Ectodermal cell (in vitro differentiated cells): ENCODE measurements around the gene SLC6A15.

Experiments
- H3K27ac ChIP-seq: 2 replicates; pipeline ENCODE4 v1.7.0; 2013; ENCODE audit warnings: mild to moderate bottlenecking, low read depth, low read length; ENCODE audit not compliant: insufficient read depth, poor library complexity, severe bottlenecking
- H3K27me3 ChIP-seq: 2 replicates; pipeline ENCODE4 v1.7.0; 2013; ENCODE audit warnings: mild to moderate bottlenecking, low read length; ENCODE audit not compliant: insufficient read depth, control insufficient read depth, poor library complexity, severe bottlenecking
- H3K36me3 ChIP-seq: one replicate; pipeline ENCODE4 v1.7.0; 2013; ENCODE audit warnings: low read length; ENCODE audit not compliant: control insufficient read depth, insufficient read depth
- H3K4me1 ChIP-seq: one replicate; pipeline ENCODE4 v1.7.0; 2013; ENCODE audit warnings: low read length; ENCODE audit not compliant: control insufficient read depth, insufficient read depth
- H3K4me3 ChIP-seq: 2 replicates; pipeline ENCODE4 v1.7.0; 2013; ENCODE audit warnings: low read depth, low read length, control low read depth; ENCODE audit not compliant: insufficient read depth
- H3K9me3 ChIP-seq: 2 replicates; pipeline ENCODE4 v1.7.0; 2013; ENCODE audit warnings: mild to moderate bottlenecking, low read length, moderate library complexity; ENCODE audit not compliant: control insufficient read depth
- WGBS, 2 experiments: methylation state at CpG; one replicate each; pipeline ENCODE4 v1.1.7; 2013; ENCODE audit warnings: missing lambda C conversion rate in 2 of 2; 5-methylcytosine and 5-hydroxymethylcytosine counted together

SLC6A15 gene

GRCh38 chr12:84875241-84875640, 37.4 kb downstream of the SLC6A15 start:
- Histone ChIP-seq H3K27me3 (no peaks in the 10 kb centered on the region), H3K9me3 (no peaks in the 10 kb centered on the region), H3K4me3 (no peak overlapping the region), H3K4me1 (no peaks in the 10 kb centered on the region), H3K27ac (no peak overlapping the region), H3K36me3 (no peaks in the 10 kb centered on the region)
- 62 to 69% methylated on average over 3 of the region's 4 CpGs for WGBS, 2 experiments

GRCh38 chr12:84874825-84875139, 37.8 kb downstream of the SLC6A15 start:
- no peaks in the 10 kb centered on the region for H3K9me3 ChIP-seq
- no peaks in the 10 kb centered on the region for H3K27me3 ChIP-seq
- H3K4me1 ChIP-seq: no peaks in the 10 kb centered on the region
- no peaks in the 10 kb centered on the region for H3K36me3 ChIP-seq
- H3K27ac ChIP-seq: no peak overlapping the region
- no peak overlapping the region for H3K4me3 ChIP-seq

GRCh38 chr12:84874125-84874824, 38.3 kb downstream of the SLC6A15 start:
- Histone ChIP-seq H3K27me3 (no peaks in the 10 kb centered on the region), H3K27ac (no peak overlapping the region), H3K36me3 (no peaks in the 10 kb centered on the region), H3K4me1 (no peaks in the 10 kb centered on the region), H3K9me3 (no peaks in the 10 kb centered on the region), H3K4me3 (no peak overlapping the region)
- WGBS, 2 experiments: 76 to 93% methylated on average over 6 to 7 of the region's 7 CpGs

GRCh38 chr12:84862186-84862585, 50.4 kb downstream of the SLC6A15 start:
- H3K4me3 ChIP-seq: no peak overlapping the region
- H3K27ac ChIP-seq: no peak overlapping the region
- H3K36me3 ChIP-seq: no peaks in the 10 kb centered on the region
- H3K9me3 ChIP-seq: no peaks in the 10 kb centered on the region
- H3K4me1 ChIP-seq: no peaks in the 10 kb centered on the region
- WGBS, 2 experiments: 85 to 90% methylated on average over 1 to 2 of the region's 3 CpGs
- H3K27me3 ChIP-seq: no peaks in the 10 kb centered on the region

GRCh38 chr12:84860718-84861117, 51.9 kb downstream of the SLC6A15 start:
- Histone ChIP-seq H3K27me3 (no peaks in the 10 kb centered on the region), H3K4me3 (no peak overlapping the region), H3K9me3 (no peaks in the 10 kb centered on the region), H3K27ac (no peak overlapping the region), H3K4me1 (no peaks in the 10 kb centered on the region), H3K36me3 (no peaks in the 10 kb centered on the region)
- WGBS, 2 experiments: 92 to 93% methylated on average over 2 of the region's 2 CpGs

- Histone ChIP-seq H3K4me3 (no peak overlapping the region), H3K4me1 (no peaks in the 10 kb centered on the region), H3K36me3 (no peaks in the 10 kb centered on the region), H3K9me3 (no peaks in the 10 kb centered on the region), H3K27me3 (no peaks in the 10 kb centered on the region), H3K27ac (no peak overlapping the region)
- WGBS, 2 experiments: 88 to 100% methylated on average over 1 to 2 of the region's 2 CpGs
Observed at GRCh38 chr12:84858796-84859195, 53.8 kb downstream of the SLC6A15 start.

GRCh38 chr12:84857525-84858208, 54.9 kb downstream of the SLC6A15 start:
- no peaks in the 10 kb centered on the region for H3K27me3 ChIP-seq
- no peak overlapping the region for H3K4me3 ChIP-seq
- H3K9me3 ChIP-seq: no peaks in the 10 kb centered on the region
- H3K36me3 ChIP-seq: no peaks in the 10 kb centered on the region
- no peaks in the 10 kb centered on the region for H3K4me1 ChIP-seq
- H3K27ac ChIP-seq: no peak overlapping the region
- 93% methylated on average over 2 of the region's 2 CpGs for WGBS, 2 experiments

GRCh38 chr12:84856156-84856900, 56.3 kb downstream of the SLC6A15 start:
- H3K4me1 ChIP-seq: no peaks in the 10 kb centered on the region
- WGBS, 2 experiments: 93 to 100% methylated on average over 1 of the region's 1 CpG
- H3K27ac ChIP-seq: no peak overlapping the region
- H3K4me3 ChIP-seq: no peak overlapping the region
- H3K9me3 ChIP-seq: no peaks in the 10 kb centered on the region
- no peaks in the 10 kb centered on the region for H3K36me3 ChIP-seq
- no peaks in the 10 kb centered on the region for H3K27me3 ChIP-seq

- no peak overlapping the region for H3K27ac ChIP-seq
- WGBS, 2 experiments: 92 to 97% methylated on average over 1 of the region's 1 CpG
- no peaks in the 10 kb centered on the region for H3K27me3 ChIP-seq
- no peaks in the 10 kb centered on the region for H3K4me1 ChIP-seq
- no peaks in the 10 kb centered on the region for H3K36me3 ChIP-seq
- no peak overlapping the region for H3K4me3 ChIP-seq
- H3K9me3 ChIP-seq: no peaks in the 10 kb centered on the region
Observed at GRCh38 chr12:84843593-84844144, 68.9 kb downstream of the SLC6A15 start.

GRCh38 chr12:84842406-84843013, 70.1 kb downstream of the SLC6A15 start:
- 100% methylated on average over 1 of the region's 2 CpGs; no CpG with 5 or more reads in 1 of the 2 experiments for WGBS, 2 experiments
- no peak overlapping the region for H3K27ac ChIP-seq
- H3K27me3 ChIP-seq: no peaks in the 10 kb centered on the region
- H3K4me1 ChIP-seq: no peaks in the 10 kb centered on the region
- H3K36me3 ChIP-seq: no peaks in the 10 kb centered on the region
- no peaks in the 10 kb centered on the region for H3K9me3 ChIP-seq
- H3K4me3 ChIP-seq: no peak overlapping the region
